Measurements from ENCODE around the gene CNPY1.

- TF ChIP-seq EZH2 (IDR thresholded peaks at IDR 0.05; ENCODE audit: borderline replicate concordance, low read depth, low read length), result no peak
- no peak for TF ChIP-seq CTCF (IDR thresholded peaks at IDR 0.05 in 2 of 3, conservative IDR thresholded peaks at IDR 0.05 in 1 of 3; ENCODE audit: insufficient read depth in 2 of 3, low read depth in 1 of 3, low read length in 3 of 3)
- TF ChIP-seq POLR2A (conservative IDR thresholded peaks at IDR 0.05), result no peak
- TF ChIP-seq ARID2 (IDR thresholded peaks at IDR 0.05), result no peak
- TF ChIP-seq POLR3A (IDR thresholded peaks at IDR 0.05; ENCODE audit: borderline replicate concordance, extremely low read depth, insufficient read depth, insufficient read length), result no peak
- no peak for TF ChIP-seq KHSRP (IDR thresholded peaks at IDR 0.05)
- no peak for TF ChIP-seq EHMT2 (IDR thresholded peaks at IDR 0.05)
- no peak for TF ChIP-seq ZBTB34 (CRISPR knock-in tag; IDR thresholded peaks at IDR 0.05)
- no peak for TF ChIP-seq ZNF561 (CRISPR knock-in tag; conservative IDR thresholded peaks at IDR 0.05)
- TF ChIP-seq TBP (optimal IDR thresholded peaks at IDR 0.05; ENCODE audit: low read depth, low read length), result no peak
- no peak for TF ChIP-seq BHLHE40 (IDR thresholded peaks at IDR 0.05; ENCODE audit: low read length)
- TF ChIP-seq FUS (optimal IDR thresholded peaks at IDR 0.05; ENCODE audit: low read depth, low read length), result no peak
Measured at GRCh38 chr7:155516466-155516865, 29.9 kb downstream of the CNPY1 start.

Measured in K562 (cell line).